ENCODE data around the gene HOXC6. TPM values are rescaled to one million over a fixed set of nuclear protein-coding genes. Genes with fewer than 3 reads are reported as not detected.

HOXC6 gene
- total and polyA plus RNA-seq, 9 of the 15 experiments (the other 6 are each of a cell fraction or from before 2014, with no cell fraction given), result 0.06 to 4.0 (median 1.4) TPM

GRCh38 chr12:54060975-54061778 is 32.9 kb downstream of the HOXC6 start:
- intact Hi-C loops (cut with micrococcal nuclease), result no loop called here
- H2AFZ ChIP-seq (ENCODE audit: low read depth, low read length), result no peak overlapping the region
- H3K4me3 ChIP-seq, result no peak overlapping the region
- ChIA-PET POLR2A (interaction anchor here (0.6 to 1.2 kb wide), 3 partner anchors 9 to 377 kb away, joined by 3 to 4 read pairs (median 4); no protein-coding TSS in a partner anchor), CTCF (ENCODE audit: low intra/inter-chr PET ratio) (no interaction called here)
- H3K4me1 ChIP-seq (replicated peaks in 1 of 2; ENCODE audit: control insufficient read depth in 2 of 2, insufficient read depth in 2 of 2, low read length in 2 of 2), result peaks cover 0 to 6% of the 10 kb centered on the region in 2 experiments; a peak in 2 of 5 replicates
- no peak overlapping the region for H3K4me2 ChIP-seq (ENCODE audit: insufficient read depth, low read length)
- no peak overlapping the region for H3K27ac ChIP-seq (ENCODE audit: extremely low read depth, low read depth, low read length)
- in situ Hi-C loops (cut with MboI), result no loop called here
- ATAC-seq (no peak), FAIRE-seq (no peak), DNase-seq (ENCODE audit: extremely low read depth in 1 of 4, low spot score in 3 of 4) (no peak)
- no peak overlapping the region for H3K9ac ChIP-seq (ENCODE audit: insufficient read depth in 1 of 2, low read depth in 2 of 2, low read length in 2 of 2)
- no peaks in the 10 kb centered on the region for H3K9me3 ChIP-seq (replicated peaks; ENCODE audit: control insufficient read depth, insufficient read depth, low read depth, low read length)
- WGBS (ENCODE audit: insufficient coverage, low coverage, missing lambda C conversion rate), result 0% methylated on average over 7 of the region's 7 CpGs
- no peaks in the 10 kb centered on the region for H3K79me2 ChIP-seq (ENCODE audit: control insufficient read depth, insufficient read depth, low read length)
- peaks cover 35 to 44% of the 10 kb centered on the region in 2 experiments; a peak in 4 of 5 replicates for H3K27me3 ChIP-seq (ENCODE audit: control insufficient read depth in 2 of 2, insufficient read depth in 2 of 2, low read length in 2 of 2)
- no peaks in the 10 kb centered on the region for H4K20me1 ChIP-seq (replicated peaks; ENCODE audit: control insufficient read depth, insufficient read depth, low read length)
- no TSS peak for BruUV-seq (replicated peaks)
- H3K9me1 ChIP-seq (ENCODE audit: control insufficient read depth, insufficient read depth, low read length), result no peaks in the 10 kb centered on the region
- no peaks in the 10 kb centered on the region for H3K36me3 ChIP-seq (ENCODE audit: control insufficient read depth, insufficient read depth, low read length)
- TF ChIP-seq MAZ (CRISPR knock-in tag; conservative IDR thresholded peaks at IDR 0.05 in 1 of 2, IDR thresholded peaks at IDR 0.05 in 1 of 2), result no peak
- no peak for TF ChIP-seq DLX4 (CRISPR knock-in tag; IDR thresholded peaks at IDR 0.05)
- no peak for TF ChIP-seq MLX (CRISPR knock-in tag; conservative IDR thresholded peaks at IDR 0.05)
- no peak for TF ChIP-seq CEBPB (tag; IDR thresholded peaks at IDR 0.05)
- no peak for TF ChIP-seq AFF4 (CRISPR knock-in tag; IDR thresholded peaks at IDR 0.05)
- no peak for TF ChIP-seq HMG20B (CRISPR knock-in tag; IDR thresholded peaks at IDR 0.05)
- no peak for TF ChIP-seq GABPB1 (CRISPR knock-in tag; IDR thresholded peaks at IDR 0.05)
- TF ChIP-seq E2F6 (IDR thresholded peaks at IDR 0.05; ENCODE audit: borderline replicate concordance in 1 of 2, extremely low read depth in 1 of 2, insufficient read depth in 1 of 2, insufficient read length in 1 of 2, low read depth in 1 of 2, low read length in 1 of 2, poor library complexity in 1 of 2, severe bottlenecking in 1 of 2), result no peak
